BJ (cell line): ENCODE data around the gene GRAMD2B. TPM values are rescaled to one million over a fixed set of nuclear protein-coding genes. Genes with fewer than 3 reads are reported as not detected.

ENCODE experiments used
- CTCF ChIA-PET: fragments of 350-600 bp; formaldehyde crosslinking; extraction: SDS; loops from one replicate; lab custom pipeline; 2021; ENCODE audit warnings: antibody characterized with exemption, inconsistent platforms; lab: Yijun Ruan, JAX
- POLR2A ChIA-PET: fragments of 300-600 bp; sonication (Branson Sonifier 250); formaldehyde crosslinking; extraction: SDS; loops from one replicate; lab custom pipeline; 2021; ENCODE audit warnings: antibody characterized with exemption; lab: Charles Lee
- DNase-seq: peaks from one replicate; pipeline ENCODE4 v3.0.0-alpha.2; 2011; ENCODE audit warnings: low read depth
- H3K27me3 ChIP-seq: 2 replicates; pipeline ENCODE4 v1.6.0; 2011; ENCODE audit warnings: low read length; ENCODE audit not compliant: control insufficient read depth, insufficient read depth
- H3K36me3 ChIP-seq: 2 replicates; pipeline ENCODE4 v1.5.1; 2011; ENCODE audit warnings: low read length; ENCODE audit not compliant: control insufficient read depth, insufficient read depth
- H3K4me3 ChIP-seq: 2 replicates; pipeline ENCODE4 v1.5.1; 2011; ENCODE audit warnings: low read depth, mild to moderate bottlenecking, control low read depth, low read length
- polyA plus RNA-seq: library from polyadenylated mRNA; depleted of rRNA; stranded (reverse); fragments of >200 nt; gene quantifications from 2 replicates; pipeline ENCODE4 v1.2.3, GENCODE V29; 2011
- TF ChIP-seq, protein P1 (sequence below): IDR thresholded peaks from 2 replicates; pipeline ENCODE4 v1.5.1; 2011; ENCODE audit warnings: low read depth, mild to moderate bottlenecking, control low read depth, inconsistent platforms, low read length, moderate library complexity; ENCODE audit not compliant: insufficient read depth

GRAMD2B gene
- polyA plus RNA-seq, 1 experiment: 77.9 TPM

DNA sequence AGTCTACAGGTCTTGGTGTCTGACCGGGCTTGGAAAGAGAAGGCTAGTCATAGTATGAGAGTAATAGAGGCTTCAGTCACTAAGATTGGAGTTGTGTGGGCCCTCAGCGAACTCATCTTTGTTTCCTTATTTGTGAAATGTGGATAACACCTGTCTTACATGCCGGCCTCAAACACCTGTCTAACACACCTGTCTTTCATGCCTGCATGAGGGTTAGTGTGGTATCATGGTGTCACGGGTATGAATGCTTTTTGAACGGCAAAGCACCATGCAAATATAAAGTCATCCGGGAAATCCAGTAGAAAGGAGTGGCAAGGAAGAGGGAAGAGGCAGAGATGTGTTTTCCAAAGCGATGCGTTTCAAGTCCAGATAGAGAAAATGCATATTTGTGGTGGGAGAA lies 25.5 kb downstream of the GRAMD2B start:
- POLR2A ChIA-PET: no interaction called here
- H3K27me3 ChIP-seq: no peaks in the 10 kb centered on the region
- H3K4me3 ChIP-seq: no peak overlapping the region
- no peak for DNase-seq
- no peaks in the 10 kb centered on the region for H3K36me3 ChIP-seq
- TF ChIP-seq, protein P1, sequence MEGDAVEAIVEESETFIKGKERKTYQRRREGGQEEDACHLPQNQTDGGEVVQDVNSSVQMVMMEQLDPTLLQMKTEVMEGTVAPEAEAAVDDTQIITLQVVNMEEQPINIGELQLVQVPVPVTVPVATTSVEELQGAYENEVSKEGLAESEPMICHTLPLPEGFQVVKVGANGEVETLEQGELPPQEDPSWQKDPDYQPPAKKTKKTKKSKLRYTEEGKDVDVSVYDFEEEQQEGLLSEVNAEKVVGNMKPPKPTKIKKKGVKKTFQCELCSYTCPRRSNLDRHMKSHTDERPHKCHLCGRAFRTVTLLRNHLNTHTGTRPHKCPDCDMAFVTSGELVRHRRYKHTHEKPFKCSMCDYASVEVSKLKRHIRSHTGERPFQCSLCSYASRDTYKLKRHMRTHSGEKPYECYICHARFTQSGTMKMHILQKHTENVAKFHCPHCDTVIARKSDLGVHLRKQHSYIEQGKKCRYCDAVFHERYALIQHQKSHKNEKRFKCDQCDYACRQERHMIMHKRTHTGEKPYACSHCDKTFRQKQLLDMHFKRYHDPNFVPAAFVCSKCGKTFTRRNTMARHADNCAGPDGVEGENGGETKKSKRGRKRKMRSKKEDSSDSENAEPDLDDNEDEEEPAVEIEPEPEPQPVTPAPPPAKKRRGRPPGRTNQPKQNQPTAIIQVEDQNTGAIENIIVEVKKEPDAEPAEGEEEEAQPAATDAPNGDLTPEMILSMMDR: no peak
- CTCF ChIA-PET: interaction anchor here (0.5 kb wide), 1 partner anchor 1367 kb away, joined by 3 read pairs; no protein-coding TSS in a partner anchor

DNA sequence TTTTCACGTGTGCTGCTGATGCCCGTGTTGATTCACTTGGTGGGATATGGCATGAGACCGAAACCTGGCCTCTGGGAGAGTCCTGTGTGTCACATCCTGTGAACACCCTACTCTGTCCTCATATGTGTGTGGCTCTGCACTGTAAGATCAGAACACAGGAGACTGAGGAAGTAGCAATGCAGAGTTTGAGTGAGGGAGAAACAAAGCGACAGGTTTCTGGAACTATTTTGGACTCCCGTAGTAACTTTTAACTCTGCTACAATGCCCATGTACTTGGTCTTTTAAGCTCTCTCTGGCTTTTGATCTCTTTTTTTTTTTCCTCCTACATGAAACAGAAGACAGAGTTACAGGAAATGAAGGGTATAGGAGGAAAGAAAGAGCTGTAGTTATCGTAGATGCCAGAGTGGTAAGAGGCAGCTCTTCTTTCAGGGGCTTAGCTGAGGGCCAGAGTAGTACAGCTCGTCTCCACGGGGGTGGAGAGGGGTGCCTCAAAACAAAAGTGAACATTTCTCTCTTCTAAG lies 26.6 kb downstream of the GRAMD2B start:
- POLR2A ChIA-PET: interaction anchor here (0.6 kb wide), 1 partner anchor 9 kb away, joined by 4 read pairs; no protein-coding TSS in a partner anchor
- TF ChIP-seq, protein P1: no peak
- no peak overlapping the region for H3K4me3 ChIP-seq
- no peaks in the 10 kb centered on the region for H3K36me3 ChIP-seq
- no peaks in the 10 kb centered on the region for H3K27me3 ChIP-seq
- CTCF ChIA-PET: no interaction called here
- no peak for DNase-seq

DNA sequence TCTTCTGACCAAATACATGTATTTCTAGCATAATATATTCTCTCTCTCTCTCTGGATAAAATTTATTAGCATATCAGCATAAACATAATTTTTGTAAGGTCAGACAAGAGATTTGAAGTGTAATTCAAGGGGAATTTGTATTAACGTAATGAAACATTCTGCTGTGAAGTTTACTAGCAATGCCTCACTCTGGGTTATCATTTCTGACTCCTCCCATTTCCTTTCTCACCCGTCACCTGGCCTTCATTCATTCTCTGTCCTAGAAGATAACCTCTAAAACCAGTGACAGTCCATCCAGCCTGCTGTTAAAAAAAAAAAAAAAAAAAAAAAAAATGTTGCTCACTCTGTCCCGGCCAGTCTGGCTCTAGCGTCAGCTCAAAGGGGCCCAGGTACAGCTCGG lies 27.1 kb downstream of the GRAMD2B start:
- DNase-seq: no peak
- TF ChIP-seq, protein P1: no peak
- Histone ChIP-seq H3K4me3 (no peak overlapping the region), H3K27me3 (no peaks in the 10 kb centered on the region), H3K36me3 (no peaks in the 10 kb centered on the region; the same call in 1 of the 2 replicates)
- ChIA-PET POLR2A (no interaction called here), CTCF (no interaction called here)

DNA sequence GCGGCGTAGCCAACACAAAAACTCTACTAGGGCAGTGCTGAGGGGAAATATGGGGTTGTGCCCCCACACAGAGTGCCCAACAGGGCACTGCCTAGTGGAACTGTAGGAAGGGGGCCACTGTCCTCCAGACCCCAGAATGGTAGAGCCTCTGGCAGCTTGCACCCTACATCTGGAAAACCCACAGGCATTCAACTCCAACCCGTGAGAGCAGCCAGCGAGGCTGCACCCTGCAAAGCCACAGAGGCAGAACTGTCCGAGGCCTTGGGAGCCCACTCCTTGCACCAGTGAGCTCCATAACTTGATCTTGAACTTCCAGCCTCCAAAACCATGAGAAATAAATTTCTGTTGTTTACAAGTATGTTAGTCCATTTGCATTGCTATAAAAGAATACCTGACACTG lies 27.7 kb downstream of the GRAMD2B start:
- H3K36me3 ChIP-seq: no peaks in the 10 kb centered on the region; the same call in 1 of the 2 replicates
- TF ChIP-seq, protein P1: no peak
- ChIA-PET POLR2A (no interaction called here), CTCF (no interaction called here)
- H3K27me3 ChIP-seq: no peaks in the 10 kb centered on the region
- no peak overlapping the region for H3K4me3 ChIP-seq
- no peak for DNase-seq

DNA sequence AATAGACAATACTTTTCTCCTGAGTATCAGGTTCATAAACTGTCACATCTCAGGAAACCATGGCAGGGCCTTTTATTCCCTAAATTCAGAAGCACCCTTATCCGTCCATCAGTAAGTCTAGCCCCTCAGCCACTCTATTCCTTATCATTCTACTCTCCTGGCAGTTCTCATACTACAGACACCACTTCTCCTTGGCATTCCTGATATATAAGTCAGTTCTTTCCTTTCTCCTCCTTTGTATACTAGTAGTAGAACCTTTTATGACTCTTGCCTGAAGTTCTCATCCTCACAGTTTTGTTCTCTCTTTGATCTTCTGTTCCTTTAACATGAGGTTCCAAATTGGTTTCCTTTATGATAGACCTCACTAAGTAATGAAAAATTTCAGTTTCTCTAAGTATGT lies 29.3 kb downstream of the GRAMD2B start:
- Histone ChIP-seq H3K27me3 (no peaks in the 10 kb centered on the region), H3K36me3 (no peaks in the 10 kb centered on the region; the same call in 1 of the 2 replicates), H3K4me3 (no peak overlapping the region)
- ChIA-PET POLR2A (no interaction called here), CTCF (no interaction called here)
- TF ChIP-seq, protein P1: no peak
- DNase-seq: no peak
